Stimulated activated naive CD8-positive, alpha-beta T cell treated with anti-CD3 and anti-CD28 coated beads, Interleukin-15, Interleukin-2, amounts not matched to agents 100 ng/mL and 50 ng/mL, for 24 hours (primary cell): ENCODE results near the gene SYNE2.
A peak's percentile ranks its signal among the peaks of the same experiment; 100 is the strongest.

Experiments used
- H3K27ac Mint-ChIP-seq: one replicate; pipeline ENCODE4 v1.8.0; 2021; ENCODE audit warnings: mild to moderate bottlenecking, mixed read lengths
- H3K27me3 Mint-ChIP-seq: one replicate; pipeline ENCODE4 v1.8.0; 2021; ENCODE audit warnings: mixed read lengths
- H3K36me3 Mint-ChIP-seq: one replicate; pipeline ENCODE4 v1.8.0; 2021; ENCODE audit warnings: low read depth, mixed read lengths
- H3K4me1 Mint-ChIP-seq: one replicate; pipeline ENCODE4 v1.8.0; 2021; ENCODE audit warnings: low read depth, mixed read lengths
- H3K4me3 Mint-ChIP-seq: one replicate; pipeline ENCODE4 v1.8.0; 2021; ENCODE audit warnings: mild to moderate bottlenecking, mixed read lengths
- H3K9me3 Mint-ChIP-seq: one replicate; pipeline ENCODE4 v1.8.0; 2021; ENCODE audit warnings: mixed read lengths

Gene SYNE2

GRCh38 chr14:64194404-64194803, 341.6 kb downstream of the SYNE2 start:
- H3K36me3 Mint-ChIP-seq, result peaks cover 15% of the 10 kb centered on the region
- no peaks in the 10 kb centered on the region for H3K27me3 Mint-ChIP-seq
- peak overlapping the region; percentile 54 for H3K27ac Mint-ChIP-seq
- H3K4me3 Mint-ChIP-seq, result no peak overlapping the region
- H3K9me3 Mint-ChIP-seq, result no peaks in the 10 kb centered on the region
- H3K4me1 Mint-ChIP-seq, result peaks cover 38% of the 10 kb centered on the region

- Mint-ChIP-seq H3K27me3 (no peaks in the 10 kb centered on the region), H3K36me3 (peaks cover 11% of the 10 kb centered on the region), H3K4me1 (peaks cover 38% of the 10 kb centered on the region), H3K4me3 (no peak overlapping the region), H3K27ac (peak overlapping the region; percentile 53), H3K9me3 (no peaks in the 10 kb centered on the region)
Observed at GRCh38 chr14:64195199-64195598, 342.4 kb downstream of the SYNE2 start.

- Mint-ChIP-seq H3K27ac (peak overlapping the region; percentile 24), H3K4me3 (no peak overlapping the region), H3K9me3 (no peaks in the 10 kb centered on the region), H3K36me3 (peaks cover 4% of the 10 kb centered on the region), H3K4me1 (peaks cover 38% of the 10 kb centered on the region), H3K27me3 (no peaks in the 10 kb centered on the region)
Observed at GRCh38 chr14:64196056-64196455, 343.3 kb downstream of the SYNE2 start.

- H3K4me1 Mint-ChIP-seq, result peaks cover 35% of the 10 kb centered on the region
- H3K4me3 Mint-ChIP-seq, result peak overlapping the region; percentile 72
Observed at GRCh38 chr14:64196814-64197411, 344.1 kb downstream of the SYNE2 start.

GRCh38 chr14:64197996-64198395, 345.2 kb downstream of the SYNE2 start:
- no peaks in the 10 kb centered on the region for H3K27me3 Mint-ChIP-seq
- H3K36me3 Mint-ChIP-seq, result peaks cover 4% of the 10 kb centered on the region
- no peaks in the 10 kb centered on the region for H3K9me3 Mint-ChIP-seq
- no peak overlapping the region for H3K27ac Mint-ChIP-seq
- H3K4me1 Mint-ChIP-seq, result peaks cover 35% of the 10 kb centered on the region
- no peak overlapping the region for H3K4me3 Mint-ChIP-seq

More at GRCh38 chr14:64196814-64197411, 344.1 kb downstream of the SYNE2 start:
- Mint-ChIP-seq H3K27me3 (no peaks in the 10 kb centered on the region), H3K9me3 (no peaks in the 10 kb centered on the region), H3K36me3 (peaks cover 4% of the 10 kb centered on the region), H3K27ac (peak overlapping the region; percentile 68)

- Mint-ChIP-seq H3K9me3 (no peaks in the 10 kb centered on the region), H3K4me3 (no peak overlapping the region), H3K4me1 (peaks cover 35% of the 10 kb centered on the region), H3K27me3 (no peaks in the 10 kb centered on the region), H3K27ac (no peak overlapping the region), H3K36me3 (peaks cover 4% of the 10 kb centered on the region)
Observed at GRCh38 chr14:64198486-64198885, 345.7 kb downstream of the SYNE2 start.

- Mint-ChIP-seq H3K9me3 (no peaks in the 10 kb centered on the region), H3K27me3 (no peaks in the 10 kb centered on the region), H3K27ac (no peak overlapping the region), H3K36me3 (peaks cover 7% of the 10 kb centered on the region), H3K4me3 (no peak overlapping the region), H3K4me1 (peaks cover 21% of the 10 kb centered on the region)
Observed at GRCh38 chr14:64200170-64200569, 347.4 kb downstream of the SYNE2 start.

- H3K36me3 Mint-ChIP-seq, result peaks cover 7% of the 10 kb centered on the region
- H3K4me3 Mint-ChIP-seq, result no peak overlapping the region
- H3K4me1 Mint-ChIP-seq, result peaks cover 13% of the 10 kb centered on the region
- H3K9me3 Mint-ChIP-seq, result no peaks in the 10 kb centered on the region
- H3K27ac Mint-ChIP-seq, result no peak overlapping the region
- no peaks in the 10 kb centered on the region for H3K27me3 Mint-ChIP-seq
Observed at GRCh38 chr14:64201296-64201695, 348.5 kb downstream of the SYNE2 start.

GRCh38 chr14:64201921-64202545, 349.2 kb downstream of the SYNE2 start:
- H3K27me3 Mint-ChIP-seq, result no peaks in the 10 kb centered on the region
- no peaks in the 10 kb centered on the region for H3K9me3 Mint-ChIP-seq
- no peak overlapping the region for H3K27ac Mint-ChIP-seq
- no peak overlapping the region for H3K4me3 Mint-ChIP-seq
- H3K4me1 Mint-ChIP-seq, result peaks cover 7% of the 10 kb centered on the region
- peaks cover 7% of the 10 kb centered on the region for H3K36me3 Mint-ChIP-seq

- H3K27ac Mint-ChIP-seq, result no peak overlapping the region
- H3K9me3 Mint-ChIP-seq, result no peaks in the 10 kb centered on the region
- H3K4me1 Mint-ChIP-seq, result peaks cover under 1% of the 10 kb centered on the region
- H3K27me3 Mint-ChIP-seq, result no peaks in the 10 kb centered on the region
- no peak overlapping the region for H3K4me3 Mint-ChIP-seq
- peaks cover 6% of the 10 kb centered on the region for H3K36me3 Mint-ChIP-seq
Observed at GRCh38 chr14:64202716-64203115, 349.9 kb downstream of the SYNE2 start.

- Mint-ChIP-seq H3K9me3 (no peaks in the 10 kb centered on the region), H3K27ac (no peak overlapping the region), H3K36me3 (peaks cover 4% of the 10 kb centered on the region), H3K4me3 (no peak overlapping the region), H3K4me1 (no peaks in the 10 kb centered on the region), H3K27me3 (no peaks in the 10 kb centered on the region)
Observed at GRCh38 chr14:64203366-64204006, 350.7 kb downstream of the SYNE2 start.

GRCh38 chr14:64208261-64208660, 355.5 kb downstream of the SYNE2 start:
- Mint-ChIP-seq H3K9me3 (no peaks in the 10 kb centered on the region), H3K4me1 (no peaks in the 10 kb centered on the region), H3K4me3 (no peak overlapping the region), H3K27me3 (no peaks in the 10 kb centered on the region), H3K27ac (no peak overlapping the region), H3K36me3 (peaks cover 5% of the 10 kb centered on the region)

GRCh38 chr14:64208981-64209380, 356.2 kb downstream of the SYNE2 start:
- Mint-ChIP-seq H3K36me3 (peaks cover 8% of the 10 kb centered on the region), H3K27me3 (no peaks in the 10 kb centered on the region), H3K4me1 (no peaks in the 10 kb centered on the region), H3K27ac (no peak overlapping the region), H3K9me3 (no peaks in the 10 kb centered on the region), H3K4me3 (no peak overlapping the region)

- Mint-ChIP-seq H3K9me3 (no peaks in the 10 kb centered on the region), H3K27me3 (no peaks in the 10 kb centered on the region), H3K36me3 (peaks cover 4% of the 10 kb centered on the region), H3K4me3 (no peak overlapping the region), H3K27ac (no peak overlapping the region), H3K4me1 (no peaks in the 10 kb centered on the region)
Observed at GRCh38 chr14:64209444-64210131, 356.8 kb downstream of the SYNE2 start.

GRCh38 chr14:64210216-64210615, 357.4 kb downstream of the SYNE2 start:
- Mint-ChIP-seq H3K36me3 (peaks cover 6% of the 10 kb centered on the region), H3K4me1 (no peaks in the 10 kb centered on the region), H3K9me3 (no peaks in the 10 kb centered on the region), H3K4me3 (no peak overlapping the region), H3K27ac (no peak overlapping the region), H3K27me3 (no peaks in the 10 kb centered on the region)
